Astrocyte (in vitro differentiated cells and primary cell): ENCODE measurements around the gene PTPRN2. TPM values are rescaled to one million over a fixed set of nuclear protein-coding genes. Genes with fewer than 3 reads are reported as not detected.

Experiments
- DNase-seq: peaks from one replicate; pipeline ENCODE4 v3.0.0-alpha.2; 2010; ENCODE audit warnings: low read depth
- FAIRE-seq: peaks from 2 replicates; lab custom pipeline; 2011; peaks lifted over from hg19 to GRCh38; lab: Jason Lieb, UNC
- H2AFZ ChIP-seq: 2 replicates; pipeline ENCODE4 v1.6.0; 2012; ENCODE audit warnings: low read depth, low read length, inconsistent platforms
- H3K27ac ChIP-seq: 2 replicates; pipeline ENCODE4 v1.5.1; 2011; ENCODE audit warnings: low read depth, low read length, inconsistent platforms
- H3K27me3 ChIP-seq: 2 replicates; pipeline ENCODE4 v1.6.0; 2011; ENCODE audit warnings: low read length, inconsistent platforms; ENCODE audit not compliant: insufficient read depth
- H3K36me3 ChIP-seq: 2 replicates; pipeline ENCODE4 v1.5.1; 2011; ENCODE audit warnings: low read length, inconsistent platforms; ENCODE audit not compliant: insufficient read depth
- H3K4me1 ChIP-seq: 2 replicates; pipeline ENCODE4 v1.5.1; 2011; ENCODE audit warnings: low read length, inconsistent platforms; ENCODE audit not compliant: insufficient read depth
- H3K4me2 ChIP-seq: 2 replicates; pipeline ENCODE4 v1.6.0; 2012; ENCODE audit warnings: low read length, inconsistent platforms
- H3K4me3 ChIP-seq: 2 replicates; pipeline ENCODE4 v1.5.1; 2011; ENCODE audit warnings: low read depth, mild to moderate bottlenecking, low read length, inconsistent platforms; ENCODE audit not compliant: insufficient read depth
- H3K79me2 ChIP-seq: 2 replicates; pipeline ENCODE4 v1.6.0; 2012; ENCODE audit warnings: mild to moderate bottlenecking, low read length, inconsistent platforms; ENCODE audit not compliant: insufficient read depth
- H3K9ac ChIP-seq: 2 replicates; pipeline ENCODE4 v1.6.0; 2012; ENCODE audit warnings: mild to moderate bottlenecking, low read length, inconsistent platforms
- H3K9me3 ChIP-seq: 2 replicates; pipeline ENCODE4 v1.5.1; 2012; ENCODE audit warnings: low read depth, mild to moderate bottlenecking, low read length, inconsistent platforms; ENCODE audit not compliant: insufficient read depth
- H4K20me1 ChIP-seq: 2 replicates; pipeline ENCODE4 v1.6.0; 2012; ENCODE audit warnings: low read length, inconsistent platforms; ENCODE audit not compliant: insufficient read depth
- H3K27ac Mint-ChIP-seq: one replicate; pipeline ENCODE4 v1.8.0; 2021; ENCODE audit warnings: mild to moderate bottlenecking, mixed read lengths; ENCODE audit not compliant: unreplicated experiment
- H3K27me3 Mint-ChIP-seq: one replicate; pipeline ENCODE4 v1.8.0; 2021; ENCODE audit warnings: low read depth, mixed read lengths; ENCODE audit not compliant: unreplicated experiment
- H3K36me3 Mint-ChIP-seq: one replicate; pipeline ENCODE4 v1.8.0; 2021; ENCODE audit warnings: low read depth, mixed read lengths; ENCODE audit not compliant: unreplicated experiment
- H3K4me1 Mint-ChIP-seq: one replicate; pipeline ENCODE4 v1.8.0; 2021; ENCODE audit warnings: low read depth, mixed read lengths; ENCODE audit not compliant: unreplicated experiment
- H3K4me3 Mint-ChIP-seq: one replicate; pipeline ENCODE4 v1.8.0; 2021; ENCODE audit warnings: mild to moderate bottlenecking, moderate library complexity, mixed read lengths; ENCODE audit not compliant: unreplicated experiment
- H3K9me3 Mint-ChIP-seq: one replicate; pipeline ENCODE4 v1.8.0; 2021; ENCODE audit warnings: mild to moderate bottlenecking, mixed read lengths; ENCODE audit not compliant: unreplicated experiment
- CTCF ChIP-seq: IDR thresholded peaks from 2 replicates; pipeline ENCODE4 v1.5.1; 2011; ENCODE audit warnings: low read depth, mild to moderate bottlenecking, inconsistent platforms, low read length, moderate library complexity; ENCODE audit not compliant: insufficient read depth
- EZH2 ChIP-seq: IDR thresholded peaks from 2 replicates; pipeline ENCODE4 v1.6.1; 2012; ENCODE audit warnings: mild to moderate bottlenecking, low read length, inconsistent platforms; ENCODE audit not compliant: insufficient read depth
- total RNA-seq: library from RNA; stranded (reverse); gene quantifications from 2 replicates; pipeline ENCODE4 v1.2.1, GENCODE V29; 2021

Gene PTPRN2
- total RNA-seq, 1 donor from 2014 or later: 0.09 TPM

- TF ChIP-seq EZH2: no peak
- TF ChIP-seq CTCF: no peak
Observed at GRCh38 chr7:157854066-157854891, 733.3 kb downstream of the PTPRN2 start.

GRCh38 chr7:157853789-157854065 is 733.9 kb downstream of the PTPRN2 start:
- H3K9me3 Mint-ChIP-seq: peaks cover 28% of the 10 kb centered on the region
- no peaks in the 10 kb centered on the region for H3K27me3 Mint-ChIP-seq
- H3K9me3 ChIP-seq: no peaks in the 10 kb centered on the region
- no peak for TF ChIP-seq CTCF
- H3K27ac ChIP-seq: no peak overlapping the region
- no peak overlapping the region for H3K9ac ChIP-seq
- no peak overlapping the region for H3K4me2 ChIP-seq
- H3K4me3 ChIP-seq: no peak overlapping the region
- H3K79me2 ChIP-seq: no peaks in the 10 kb centered on the region
- H3K4me3 Mint-ChIP-seq: no peak overlapping the region
- no peaks in the 10 kb centered on the region for H3K27me3 ChIP-seq
- FAIRE-seq (no peak), DNase-seq (no peak)
- H4K20me1 ChIP-seq: no peaks in the 10 kb centered on the region
- H3K36me3 ChIP-seq: no peaks in the 10 kb centered on the region
- no peak overlapping the region for H2AFZ ChIP-seq
- H3K27ac Mint-ChIP-seq: no peak overlapping the region
- H3K4me1 ChIP-seq: no peaks in the 10 kb centered on the region
- no peaks in the 10 kb centered on the region for H3K4me1 Mint-ChIP-seq
- H3K36me3 Mint-ChIP-seq: no peaks in the 10 kb centered on the region

More at GRCh38 chr7:157854066-157854891, 733.3 kb downstream of the PTPRN2 start:
- FAIRE-seq (no peak), DNase-seq (no peak)
- no peaks in the 10 kb centered on the region for H3K27me3 ChIP-seq
- H3K79me2 ChIP-seq: no peaks in the 10 kb centered on the region
- no peak overlapping the region for H3K4me3 Mint-ChIP-seq
- H4K20me1 ChIP-seq: no peaks in the 10 kb centered on the region
- H3K27ac ChIP-seq: no peak overlapping the region
- no peaks in the 10 kb centered on the region for H3K36me3 ChIP-seq
- no peaks in the 10 kb centered on the region for H3K27me3 Mint-ChIP-seq
- no peak overlapping the region for H3K27ac Mint-ChIP-seq
- H3K4me1 ChIP-seq: no peaks in the 10 kb centered on the region
- no peaks in the 10 kb centered on the region for H3K36me3 Mint-ChIP-seq
- no peak overlapping the region for H3K4me2 ChIP-seq
- H3K9ac ChIP-seq: no peak overlapping the region
- H3K9me3 Mint-ChIP-seq: peaks cover 28% of the 10 kb centered on the region
- H2AFZ ChIP-seq: no peak overlapping the region
- no peaks in the 10 kb centered on the region for H3K4me1 Mint-ChIP-seq
- H3K9me3 ChIP-seq: no peaks in the 10 kb centered on the region
- H3K4me3 ChIP-seq: no peak overlapping the region

GRCh38 chr7:157853076-157853788 is 734.4 kb downstream of the PTPRN2 start:
- no peak overlapping the region for H3K27ac ChIP-seq
- Mint-ChIP-seq H3K27ac (no peak overlapping the region), H3K9me3 (peaks cover 28% of the 10 kb centered on the region), H3K4me1 (no peaks in the 10 kb centered on the region), H3K27me3 (no peaks in the 10 kb centered on the region), H3K36me3 (no peaks in the 10 kb centered on the region), H3K4me3 (no peak overlapping the region)
- no peak overlapping the region for H3K4me3 ChIP-seq
- DNase-seq: no peak
- no peak overlapping the region for H3K4me2 ChIP-seq
- H2AFZ ChIP-seq: no peak overlapping the region
- FAIRE-seq: no peak
- H3K9ac ChIP-seq: no peak overlapping the region
- no peaks in the 10 kb centered on the region for H3K4me1 ChIP-seq
- no peaks in the 10 kb centered on the region for H3K27me3 ChIP-seq
- H4K20me1 ChIP-seq: no peaks in the 10 kb centered on the region
- H3K36me3 ChIP-seq: no peaks in the 10 kb centered on the region
- TF ChIP-seq CTCF (no peak), EZH2 (no peak)
- no peaks in the 10 kb centered on the region for H3K79me2 ChIP-seq
- H3K9me3 ChIP-seq: no peaks in the 10 kb centered on the region
